ENCODE measurements around the gene TMEM184A.

TMEM184A gene

DNA sequence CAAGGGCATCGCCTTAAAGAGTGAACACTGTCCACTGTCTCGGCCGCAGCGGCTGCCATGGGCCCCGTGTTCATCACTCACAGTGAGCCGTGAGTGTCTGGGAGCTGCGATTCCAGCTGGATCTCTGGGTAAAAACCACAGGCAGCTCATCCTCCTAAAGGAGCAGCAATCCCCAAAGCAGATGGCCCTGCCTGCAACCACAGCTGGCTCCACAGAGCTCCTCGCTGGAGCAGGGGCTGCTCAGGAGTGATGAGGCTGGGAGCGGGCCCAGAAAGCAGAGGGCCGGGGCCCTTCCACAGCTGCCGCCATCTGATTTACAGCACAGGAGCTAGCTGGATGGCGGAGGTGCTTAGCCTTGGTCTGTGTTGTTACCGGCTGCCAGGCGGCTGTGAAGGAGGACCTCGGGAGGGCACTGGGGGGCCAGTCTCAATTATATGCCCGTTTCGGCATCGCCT lies 6.6 kb upstream of the TMEM184A start:
- Histone ChIP-seq H4K5ac (ENCODE audit: low read length) (no peak overlapping the region), H4K8ac (ENCODE audit: low read depth, low read length) (no peak overlapping the region), H2AK5ac (ENCODE audit: low read length) (no peak overlapping the region), H3K23ac (ENCODE audit: low read length) (no peak overlapping the region), H3K4me1 (ENCODE audit: control insufficient read depth, low read depth, low read length) (peaks cover 4% of the 10 kb centered on the region), H3K27me3 (ENCODE audit: insufficient read depth, low read length, poor library complexity) (no peaks in the 10 kb centered on the region), H3K4ac (ENCODE audit: low read depth, low read length) (no peak overlapping the region), H3K18ac (ENCODE audit: low read length) (no peak overlapping the region), H3K4me2 (ENCODE audit: low read length) (no peak overlapping the region), H3K56ac (ENCODE audit: low read length) (no peak overlapping the region), H3K79me1 (ENCODE audit: low read length) (no peaks in the 10 kb centered on the region), H3K27ac (ENCODE audit: low read depth, low read length) (no peak overlapping the region), H3K36me3 (ENCODE audit: control insufficient read depth, insufficient read depth, low read length) (no peaks in the 10 kb centered on the region), H2BK15ac (replicated peaks; ENCODE audit: low read depth) (no peak overlapping the region), H3K9ac (ENCODE audit: low read length) (no peak overlapping the region), H3K4me3 (ENCODE audit: low read length) (no peak overlapping the region), H3K79me2 (ENCODE audit: control insufficient read depth, insufficient read depth, low read length) (no peaks in the 10 kb centered on the region), H2BK5ac (ENCODE audit: low read length) (no peak overlapping the region), H2BK120ac (ENCODE audit: low read depth, low read length) (no peak overlapping the region)
- WGBS (ENCODE audit: extremely low coverage, insufficient coverage, low lambda C conversion rate) = no CpG with 5 or more reads among the region's 18 CpGs
- no peak for DNase-seq

- H2BK5ac ChIP-seq (ENCODE audit: low read length) = no peak overlapping the region
- H3K4me3 ChIP-seq (ENCODE audit: low read length) = no peak overlapping the region
- no peaks in the 10 kb centered on the region for H3K79me1 ChIP-seq (ENCODE audit: low read length)
- H3K4ac ChIP-seq (ENCODE audit: low read depth, low read length) = no peak overlapping the region
- H3K9ac ChIP-seq (ENCODE audit: low read length) = no peak overlapping the region
- H3K23ac ChIP-seq (ENCODE audit: low read length) = no peak overlapping the region
- no peak overlapping the region for H3K18ac ChIP-seq (ENCODE audit: low read length)
- no peak overlapping the region for H3K4me2 ChIP-seq (ENCODE audit: low read length)
- H2AK5ac ChIP-seq (ENCODE audit: low read length) = no peak overlapping the region
- WGBS (ENCODE audit: extremely low coverage, insufficient coverage, low lambda C conversion rate) = no CpG with 5 or more reads among the region's 16 CpGs
- no peaks in the 10 kb centered on the region for H3K79me2 ChIP-seq (ENCODE audit: control insufficient read depth, insufficient read depth, low read length)
- H3K36me3 ChIP-seq (ENCODE audit: control insufficient read depth, insufficient read depth, low read length) = no peaks in the 10 kb centered on the region
- no peak overlapping the region for H2BK120ac ChIP-seq (ENCODE audit: low read depth, low read length)
- H3K4me1 ChIP-seq (ENCODE audit: control insufficient read depth, low read depth, low read length) = no peaks in the 10 kb centered on the region
- no peak overlapping the region for H3K27ac ChIP-seq (ENCODE audit: low read depth, low read length)
- DNase-seq = no peak
- no peak overlapping the region for H2BK15ac ChIP-seq (replicated peaks; ENCODE audit: low read depth)
- H3K27me3 ChIP-seq (ENCODE audit: insufficient read depth, low read length, poor library complexity) = no peaks in the 10 kb centered on the region
- no peak overlapping the region for H4K8ac ChIP-seq (ENCODE audit: low read depth, low read length)
- no peak overlapping the region for H4K5ac ChIP-seq (ENCODE audit: low read length)
- no peak overlapping the region for H3K56ac ChIP-seq (ENCODE audit: low read length)
Observed at GRCh38 chr7:1562116-1562515, 6.1 kb upstream of the TMEM184A start.

GRCh38 chr7:1561036-1561940 lies 5.3 kb upstream of the TMEM184A start:
- Histone ChIP-seq H3K4me1 (ENCODE audit: control insufficient read depth, low read depth, low read length) (no peaks in the 10 kb centered on the region), H3K27ac (ENCODE audit: low read depth, low read length) (no peak overlapping the region)

DNA sequence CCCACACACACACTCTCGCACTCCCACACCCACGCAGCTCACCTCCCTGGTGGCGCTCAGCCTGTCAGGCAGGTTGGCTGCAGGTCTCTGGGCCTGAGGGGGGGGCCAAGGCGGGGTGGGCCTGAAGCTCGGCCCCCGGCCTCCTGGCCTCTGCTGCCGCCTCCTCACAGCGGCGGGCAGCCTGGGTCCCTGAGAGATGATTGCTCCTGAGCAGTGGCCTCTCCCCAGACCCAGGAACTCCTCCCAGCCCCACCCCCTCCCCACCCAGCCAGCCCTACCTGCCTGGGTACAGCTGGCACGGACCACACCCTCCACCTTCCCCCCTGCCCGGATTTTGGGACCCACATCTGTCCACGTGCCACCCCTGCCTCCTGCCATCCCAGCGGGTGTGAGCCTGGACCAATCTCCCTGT lies 4.6 kb upstream of the TMEM184A start:
- Histone ChIP-seq H3K23ac (ENCODE audit: low read length) (no peak overlapping the region), H2BK120ac (ENCODE audit: low read depth, low read length) (no peak overlapping the region), H4K8ac (ENCODE audit: low read depth, low read length) (no peak overlapping the region), H3K27ac (ENCODE audit: low read depth, low read length) (no peak overlapping the region), H2BK5ac (ENCODE audit: low read length) (no peak overlapping the region), H3K4ac (ENCODE audit: low read depth, low read length) (no peak overlapping the region), H3K18ac (ENCODE audit: low read length) (no peak overlapping the region), H3K56ac (ENCODE audit: low read length) (no peak overlapping the region), H3K4me2 (ENCODE audit: low read length) (no peak overlapping the region), H4K5ac (ENCODE audit: low read length) (no peak overlapping the region), H3K4me3 (ENCODE audit: low read length) (no peak overlapping the region), H3K4me1 (ENCODE audit: control insufficient read depth, low read depth, low read length) (peaks cover 2% of the 10 kb centered on the region), H2BK15ac (replicated peaks; ENCODE audit: low read depth) (no peak overlapping the region), H3K79me1 (ENCODE audit: low read length) (no peaks in the 10 kb centered on the region), H3K27me3 (ENCODE audit: insufficient read depth, low read length, poor library complexity) (no peaks in the 10 kb centered on the region), H3K79me2 (ENCODE audit: control insufficient read depth, insufficient read depth, low read length) (no peaks in the 10 kb centered on the region), H2AK5ac (ENCODE audit: low read length) (no peak overlapping the region), H3K36me3 (ENCODE audit: control insufficient read depth, insufficient read depth, low read length) (no peaks in the 10 kb centered on the region), H3K9ac (ENCODE audit: low read length) (no peak overlapping the region)
- DNase-seq = no peak
- no CpG with 5 or more reads among the region's 13 CpGs for WGBS (ENCODE audit: extremely low coverage, insufficient coverage, low lambda C conversion rate)

More at GRCh38 chr7:1561036-1561940, 5.3 kb upstream of the TMEM184A start:
- no peak overlapping the region for H2AK5ac ChIP-seq (ENCODE audit: low read length)
- H2BK5ac ChIP-seq (ENCODE audit: low read length) = no peak overlapping the region
- H3K36me3 ChIP-seq (ENCODE audit: control insufficient read depth, insufficient read depth, low read length) = no peaks in the 10 kb centered on the region
- H3K79me1 ChIP-seq (ENCODE audit: low read length) = no peaks in the 10 kb centered on the region
- WGBS (ENCODE audit: extremely low coverage, insufficient coverage, low lambda C conversion rate) = no CpG with 5 or more reads among the region's 34 CpGs
- no peaks in the 10 kb centered on the region for H3K27me3 ChIP-seq (ENCODE audit: insufficient read depth, low read length, poor library complexity)
- no peak for DNase-seq
- H3K23ac ChIP-seq (ENCODE audit: low read length) = no peak overlapping the region
- no peak overlapping the region for H3K4me2 ChIP-seq (ENCODE audit: low read length)
- no peak overlapping the region for H2BK15ac ChIP-seq (replicated peaks; ENCODE audit: low read depth)
- no peak overlapping the region for H4K8ac ChIP-seq (ENCODE audit: low read depth, low read length)
- H3K79me2 ChIP-seq (ENCODE audit: control insufficient read depth, insufficient read depth, low read length) = no peaks in the 10 kb centered on the region
- no peak overlapping the region for H3K18ac ChIP-seq (ENCODE audit: low read length)
- H3K4ac ChIP-seq (ENCODE audit: low read depth, low read length) = no peak overlapping the region
- no peak overlapping the region for H2BK120ac ChIP-seq (ENCODE audit: low read depth, low read length)
- no peak overlapping the region for H3K56ac ChIP-seq (ENCODE audit: low read length)
- H4K5ac ChIP-seq (ENCODE audit: low read length) = no peak overlapping the region
- H3K4me3 ChIP-seq (ENCODE audit: low read length) = no peak overlapping the region
- no peak overlapping the region for H3K9ac ChIP-seq (ENCODE audit: low read length)

- H3K36me3 ChIP-seq (ENCODE audit: control insufficient read depth, insufficient read depth, low read length) = no peaks in the 10 kb centered on the region
- no peak overlapping the region for H3K4ac ChIP-seq (ENCODE audit: low read depth, low read length)
- H3K27me3 ChIP-seq (ENCODE audit: insufficient read depth, low read length, poor library complexity) = no peaks in the 10 kb centered on the region
- H2BK5ac ChIP-seq (ENCODE audit: low read length) = no peak overlapping the region
- no peak overlapping the region for H3K18ac ChIP-seq (ENCODE audit: low read length)
- H3K56ac ChIP-seq (ENCODE audit: low read length) = no peak overlapping the region
- no peak for DNase-seq
- no peak overlapping the region for H3K27ac ChIP-seq (ENCODE audit: low read depth, low read length)
- H2BK15ac ChIP-seq (replicated peaks; ENCODE audit: low read depth) = no peak overlapping the region
- no peaks in the 10 kb centered on the region for H3K79me2 ChIP-seq (ENCODE audit: control insufficient read depth, insufficient read depth, low read length)
- H3K4me3 ChIP-seq (ENCODE audit: low read length) = no peak overlapping the region
- no CpG with 5 or more reads among the region's 28 CpGs for whole genome bisulfite sequencing (ENCODE audit: extremely low coverage, insufficient coverage, low lambda C conversion rate)
- H2AK5ac ChIP-seq (ENCODE audit: low read length) = no peak overlapping the region
- H3K79me1 ChIP-seq (ENCODE audit: low read length) = no peaks in the 10 kb centered on the region
- no peak overlapping the region for H3K9ac ChIP-seq (ENCODE audit: low read length)
- H4K8ac ChIP-seq (ENCODE audit: low read depth, low read length) = no peak overlapping the region
- H3K23ac ChIP-seq (ENCODE audit: low read length) = no peak overlapping the region
- H3K4me2 ChIP-seq (ENCODE audit: low read length) = no peak overlapping the region
- no peak overlapping the region for H2BK120ac ChIP-seq (ENCODE audit: low read depth, low read length)
- H4K5ac ChIP-seq (ENCODE audit: low read length) = no peak overlapping the region
- peaks cover 5% of the 10 kb centered on the region for H3K4me1 ChIP-seq (ENCODE audit: control insufficient read depth, low read depth, low read length)
Observed at GRCh38 chr7:1559626-1560590, 3.9 kb upstream of the TMEM184A start.
